HEK293T (cell line): ENCODE measurements around the gene GLCE.

ENCODE experiments used
- ARNT ChIP-seq: fragments of 450-650 bp; IDR thresholded peaks from 2 replicates; pipeline ENCODE4 v1.6.1; 2017; ENCODE audit warnings: mild to moderate bottlenecking
- LEF1 ChIP-seq: fragments of 450-650 bp; IDR thresholded peaks from 2 replicates; pipeline ENCODE4 v1.6.1; 2017; ENCODE audit warnings: mild to moderate bottlenecking, borderline replicate concordance

DNA sequence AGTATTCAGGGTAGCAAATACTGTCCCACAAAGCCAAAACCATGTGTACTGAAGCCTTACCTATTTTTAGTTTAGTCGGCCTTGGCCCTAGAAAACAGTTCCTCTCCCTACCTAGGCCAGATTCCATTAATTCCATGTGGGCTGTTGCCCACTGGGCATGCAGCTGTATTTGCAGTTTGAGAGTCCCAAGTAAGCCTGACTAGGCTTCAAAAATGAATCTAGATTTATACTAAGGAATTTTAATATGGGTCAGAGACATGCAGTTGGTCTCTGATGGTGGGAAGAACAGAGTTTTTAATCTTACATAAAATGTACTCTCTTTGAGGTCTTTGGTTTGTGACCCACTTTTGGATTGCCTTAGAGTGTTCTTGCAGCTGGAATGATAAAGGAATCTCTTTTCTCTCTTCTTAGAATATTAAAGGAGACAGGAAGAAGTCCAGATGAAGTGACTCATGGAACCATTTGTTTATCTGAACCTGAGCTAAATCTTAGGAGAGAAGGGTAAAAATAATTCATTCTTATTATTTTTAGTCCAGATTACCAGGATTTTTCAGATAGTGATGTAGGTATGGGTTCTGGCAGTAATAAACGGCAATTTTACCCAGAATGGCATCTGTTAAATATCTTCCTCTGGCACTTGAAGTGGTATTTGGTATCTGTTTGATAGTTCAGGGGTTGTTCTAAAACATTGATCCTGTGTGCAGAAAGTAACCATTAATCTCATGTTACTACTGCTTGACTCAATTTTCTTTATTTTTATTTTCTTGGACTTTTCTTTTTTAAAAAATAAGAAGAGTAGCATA lies 33.8 kb downstream of the GLCE start:
- no peak for TF ChIP-seq LEF1
- no peak for TF ChIP-seq ARNT
